ENCODE measurements around the gene PNLIPRP2. TPM values are rescaled to one million over a fixed set of nuclear protein-coding genes. Genes with fewer than 3 reads are reported as not detected.

PNLIPRP2 gene
- total and polyA plus RNA-seq, 8 donors = 1.3 to 11.9 (median 4.1) TPM; not detected in 3

DNA sequence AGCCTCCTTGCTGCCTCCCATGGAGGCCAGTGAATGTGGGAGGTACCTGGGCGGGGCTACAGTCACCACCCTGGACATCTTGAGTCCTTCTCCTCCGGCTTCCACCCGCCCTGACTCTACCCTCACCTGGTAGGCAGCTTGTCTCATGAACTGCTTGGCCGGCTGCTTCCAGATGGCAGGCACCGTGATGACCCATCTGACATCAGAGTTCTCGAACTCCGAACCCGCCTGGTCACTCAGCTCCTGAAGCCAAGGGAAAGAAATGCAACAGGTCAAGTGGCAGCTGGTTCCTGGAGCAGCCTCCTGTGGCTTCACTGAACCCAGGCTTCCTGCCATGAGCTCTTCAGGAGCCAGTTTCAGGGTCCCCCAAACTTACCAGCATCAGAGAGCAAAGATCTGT lies 71.5 kb downstream of the PNLIPRP2 start:
- no peak for DNase-seq
- Histone ChIP-seq H3K4me3 (no peak overlapping the region), H3K27me3 (no peaks in the 10 kb centered on the region), H3K4me1 (peaks cover 0 to 35% (median 12%) of the 10 kb centered on the region in 4 donors), H3K9me3 (no peaks in the 10 kb centered on the region), H3K27ac (peak overlapping the region in 2 of 5 donors; percentile 4 to 6), H3K36me3 (no peaks in the 10 kb centered on the region)
- TF ChIP-seq EP300 (IDR thresholded peaks at IDR 0.05) (no peak), POLR2AphosphoS5 (IDR thresholded peaks at IDR 0.05) (no peak), POLR2A (IDR thresholded peaks at IDR 0.05) (no peak)
- TF ChIP-seq, protein P1, sequence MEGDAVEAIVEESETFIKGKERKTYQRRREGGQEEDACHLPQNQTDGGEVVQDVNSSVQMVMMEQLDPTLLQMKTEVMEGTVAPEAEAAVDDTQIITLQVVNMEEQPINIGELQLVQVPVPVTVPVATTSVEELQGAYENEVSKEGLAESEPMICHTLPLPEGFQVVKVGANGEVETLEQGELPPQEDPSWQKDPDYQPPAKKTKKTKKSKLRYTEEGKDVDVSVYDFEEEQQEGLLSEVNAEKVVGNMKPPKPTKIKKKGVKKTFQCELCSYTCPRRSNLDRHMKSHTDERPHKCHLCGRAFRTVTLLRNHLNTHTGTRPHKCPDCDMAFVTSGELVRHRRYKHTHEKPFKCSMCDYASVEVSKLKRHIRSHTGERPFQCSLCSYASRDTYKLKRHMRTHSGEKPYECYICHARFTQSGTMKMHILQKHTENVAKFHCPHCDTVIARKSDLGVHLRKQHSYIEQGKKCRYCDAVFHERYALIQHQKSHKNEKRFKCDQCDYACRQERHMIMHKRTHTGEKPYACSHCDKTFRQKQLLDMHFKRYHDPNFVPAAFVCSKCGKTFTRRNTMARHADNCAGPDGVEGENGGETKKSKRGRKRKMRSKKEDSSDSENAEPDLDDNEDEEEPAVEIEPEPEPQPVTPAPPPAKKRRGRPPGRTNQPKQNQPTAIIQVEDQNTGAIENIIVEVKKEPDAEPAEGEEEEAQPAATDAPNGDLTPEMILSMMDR (IDR thresholded peaks at IDR 0.05) = no peak
- intact Hi-C loops (cut with DNase I; ENCODE audit: low total_unique reads) = no loop called here
- 85 to 91% (median 90%) methylated on average over 6 to 8 of the region's 8 CpGs for WGBS, 5 donors

DNA sequence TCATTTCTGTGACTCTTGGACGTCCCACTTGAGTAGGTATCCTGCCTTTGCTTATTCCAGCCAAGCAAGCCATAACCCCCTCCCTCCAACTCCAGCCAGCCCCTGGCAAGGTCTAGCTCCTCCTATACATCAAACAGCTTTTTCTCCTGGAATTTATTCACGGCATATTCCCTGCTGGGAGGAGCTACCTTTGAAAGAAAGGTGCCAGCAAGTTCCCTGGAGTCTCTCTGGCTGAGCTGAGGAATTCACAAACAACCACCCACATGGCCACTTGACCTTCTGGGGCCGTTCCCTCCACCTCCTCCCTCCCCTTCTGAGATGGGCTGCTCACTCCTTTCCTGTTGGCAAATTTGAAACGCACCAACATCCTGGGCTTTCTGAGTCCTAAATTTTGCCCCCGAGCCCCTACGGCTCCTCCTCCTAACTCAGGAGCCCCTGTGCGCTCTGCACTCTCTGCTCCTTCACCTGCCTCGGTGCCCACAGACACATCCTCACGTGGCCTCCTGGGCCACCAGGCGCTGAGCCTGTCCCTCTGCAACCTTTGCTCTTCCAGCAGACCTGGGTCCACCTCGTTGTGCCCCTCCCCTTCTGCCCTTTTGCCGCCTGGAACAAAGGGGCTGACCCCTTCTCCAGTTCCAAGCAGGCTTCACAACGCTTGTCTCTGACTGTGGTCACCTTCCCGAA lies 73.6 kb downstream of the PNLIPRP2 start:
- intact Hi-C loops (cut with DNase I; ENCODE audit: low total_unique reads) = no loop called here
- Histone ChIP-seq H3K4me1 (peaks cover 0 to 16% (median 8%) of the 10 kb centered on the region in 4 donors), H3K27ac (no peak overlapping the region), H3K9me3 (no peaks in the 10 kb centered on the region), H3K36me3 (peaks cover 0 to 5% (median 0%) of the 10 kb centered on the region in 4 donors), H3K4me3 (no peak overlapping the region), H3K27me3 (no peaks in the 10 kb centered on the region)
- no peak for TF ChIP-seq EP300 (IDR thresholded peaks at IDR 0.05)
- TF ChIP-seq, protein P1 (IDR thresholded peaks at IDR 0.05) = no peak
- TF ChIP-seq POLR2A (IDR thresholded peaks at IDR 0.05) = no peak
- no peak for TF ChIP-seq POLR2AphosphoS5 (IDR thresholded peaks at IDR 0.05)
- DNase-seq = peak in 1 of 2 donors; percentile 50
- 33 to 59% (median 40%) methylated on average over 14 of the region's 14 CpGs for WGBS, 5 donors

Other genes with a start within 250 kb of the PNLIPRP2 start
- gene PNLIPRP3, start 193.1 kb upstream of the PNLIPRP2 start, total RNA-seq = 1 to 10 TPM in 1 of 5 donors, not detected in 4; 1.3 TPM
- under 1 TPM in 2 of 3 donors, not detected in 1; 0.10 to 0.46 TPM for gene PNLIPRP3, start 193.1 kb upstream of the PNLIPRP2 start, polyA plus RNA-seq
- not detected for gene PNLIP, start 75.0 kb upstream of the PNLIPRP2 start, total RNA-seq
- gene PNLIP, start 75.0 kb upstream of the PNLIPRP2 start, polyA plus RNA-seq = 1 to 10 TPM; 1.0 to 6.7 (median 1.1) TPM
- gene PNLIPRP1, start 30.0 kb upstream of the PNLIPRP2 start, total RNA-seq = not detected
- 1 to 10 TPM in 1 of 3 donors, under 1 TPM in 2; 0.18 to 9.2 (median 0.81) TPM for gene PNLIPRP1, start 30.0 kb upstream of the PNLIPRP2 start, polyA plus RNA-seq
- 10 to 100 TPM in 2 of 5 donors, 1 to 10 TPM in 3; 2.9 to 25.5 (median 6.1) TPM for gene HSPA12A, start 121.6 kb downstream of the PNLIPRP2 start, total RNA-seq
- gene HSPA12A, start 121.6 kb downstream of the PNLIPRP2 start, polyA plus RNA-seq = 1 to 10 TPM; 2.0 to 2.7 (median 2.4) TPM
- gene ENO4, start 228.5 kb downstream of the PNLIPRP2 start, total RNA-seq = 1 to 10 TPM in 1 of 5 donors, under 1 TPM in 1, not detected in 3; 0.55 to 2.2 TPM
- gene ENO4, start 228.5 kb downstream of the PNLIPRP2 start, polyA plus RNA-seq = under 1 TPM in 2 of 3 donors, not detected in 1; 0.05 to 0.06 TPM